Measurements from ENCODE around the gene TBC1D8.

Gene TBC1D8

GRCh38 chr2:101151146-101151858 lies at the start of gene TBC1D8:
Gene TBC1D8 (minus strand): TSS chr2:101151382. CDS start chr2:101151253, 129 bp downstream.
- TF ChIP-seq Cebpa-rat (IDR thresholded peaks at IDR 0.05) = no peak
- Histone ChIP-seq H3K9ac (peak within 1 kb of the TSS; percentile 74), H3K4me3 (peak within 1 kb of the TSS; percentile 74), H3K27ac (peak within 1 kb of the TSS; percentile 42; the same call in 1 of the 2 replicates), H3K36me3 (no peaks in the 10 kb centered on the region), H3K4me1 (peaks cover 33% of the 10 kb centered on the region), H4K20me1 (peaks cover 16% of the 10 kb centered on the region), H3K9me3 (no peaks in the 10 kb centered on the region), H3K4me2 (peak within 1 kb of the TSS; percentile 97), H3K27me3 (peaks cover 36% of the 10 kb centered on the region)

- Histone ChIP-seq H3K27ac (no peak overlapping the region), H3K4me2 (no peak overlapping the region), H3K9ac (no peak overlapping the region), H3K36me3 (no peaks in the 10 kb centered on the region), H3K27me3 (no peaks in the 10 kb centered on the region), H4K20me1 (no peaks in the 10 kb centered on the region), H3K4me3 (no peak overlapping the region), H3K9me3 (no peaks in the 10 kb centered on the region), H3K4me1 (peaks cover 7% of the 10 kb centered on the region)
- TF ChIP-seq Cebpa-rat (IDR thresholded peaks at IDR 0.05) = no peak
Observed at GRCh38 chr2:101200676-101201075, 49.5 kb upstream of the TBC1D8 start.

- Histone ChIP-seq H3K4me2 (no peak overlapping the region), H3K4me3 (no peak overlapping the region), H3K9me3 (no peaks in the 10 kb centered on the region), H4K20me1 (no peaks in the 10 kb centered on the region), H3K9ac (no peak overlapping the region), H3K27me3 (no peaks in the 10 kb centered on the region), H3K4me1 (no peaks in the 10 kb centered on the region), H3K27ac (no peak overlapping the region), H3K36me3 (no peaks in the 10 kb centered on the region)
- TF ChIP-seq Cebpa-rat (IDR thresholded peaks at IDR 0.05) = no peak
Observed at GRCh38 chr2:101199251-101199791, 48.1 kb upstream of the TBC1D8 start.

GRCh38 chr2:101197814-101198213 lies 46.6 kb upstream of the TBC1D8 start:
- H3K9me3 ChIP-seq = no peaks in the 10 kb centered on the region
- no peak overlapping the region for H3K9ac ChIP-seq
- no peaks in the 10 kb centered on the region for H3K36me3 ChIP-seq
- no peaks in the 10 kb centered on the region for H3K4me1 ChIP-seq
- H3K27me3 ChIP-seq = no peaks in the 10 kb centered on the region
- no peak overlapping the region for H3K4me3 ChIP-seq
- no peaks in the 10 kb centered on the region for H4K20me1 ChIP-seq
- H3K27ac ChIP-seq = no peak overlapping the region
- no peak overlapping the region for H3K4me2 ChIP-seq
- TF ChIP-seq Cebpa-rat (IDR thresholded peaks at IDR 0.05) = no peak

- Histone ChIP-seq H3K9me3 (no peaks in the 10 kb centered on the region), H3K36me3 (no peaks in the 10 kb centered on the region), H3K4me3 (no peak overlapping the region), H3K4me2 (no peak overlapping the region), H3K4me1 (peaks cover under 1% of the 10 kb centered on the region; the same call in 1 of the 2 replicates), H4K20me1 (no peaks in the 10 kb centered on the region), H3K9ac (no peak overlapping the region), H3K27me3 (no peaks in the 10 kb centered on the region), H3K27ac (no peak overlapping the region)
- TF ChIP-seq Cebpa-rat (IDR thresholded peaks at IDR 0.05) = no peak
Observed at GRCh38 chr2:101197215-101197745, 46.1 kb upstream of the TBC1D8 start.

GRCh38 chr2:101195871-101196661 lies 44.9 kb upstream of the TBC1D8 start:
- no peak overlapping the region for H3K4me2 ChIP-seq
- peaks cover 13% of the 10 kb centered on the region; the same call in 1 of the 2 replicates for H3K4me1 ChIP-seq
- H3K36me3 ChIP-seq = no peaks in the 10 kb centered on the region
- H3K9ac ChIP-seq = no peak overlapping the region
- no peak overlapping the region for H3K27ac ChIP-seq
- H4K20me1 ChIP-seq = no peaks in the 10 kb centered on the region
- no peaks in the 10 kb centered on the region for H3K27me3 ChIP-seq
- no peak for TF ChIP-seq Cebpa-rat (IDR thresholded peaks at IDR 0.05)
- H3K4me3 ChIP-seq = no peak overlapping the region
- H3K9me3 ChIP-seq = no peaks in the 10 kb centered on the region

GRCh38 chr2:101193033-101193626 lies 41.9 kb upstream of the TBC1D8 start:
- no peak overlapping the region for H3K4me3 ChIP-seq
- H4K20me1 ChIP-seq = no peaks in the 10 kb centered on the region
- no peak for TF ChIP-seq Cebpa-rat (IDR thresholded peaks at IDR 0.05)
- H3K4me2 ChIP-seq = no peak overlapping the region
- H3K9me3 ChIP-seq = peaks cover 13% of the 10 kb centered on the region
- no peaks in the 10 kb centered on the region for H3K27me3 ChIP-seq
- peaks cover 16% of the 10 kb centered on the region; the same call in 1 of the 2 replicates for H3K4me1 ChIP-seq
- no peak overlapping the region for H3K9ac ChIP-seq
- H3K36me3 ChIP-seq = no peaks in the 10 kb centered on the region
- no peak overlapping the region for H3K27ac ChIP-seq

GRCh38 chr2:101190747-101191516 lies 39.8 kb upstream of the TBC1D8 start:
- H3K4me1 ChIP-seq = peaks cover 16% of the 10 kb centered on the region; the same call in 1 of the 2 replicates
- TF ChIP-seq Cebpa-rat (IDR thresholded peaks at IDR 0.05) = no peak
- no peaks in the 10 kb centered on the region for H4K20me1 ChIP-seq
- no peak overlapping the region for H3K9ac ChIP-seq
- H3K4me3 ChIP-seq = no peak overlapping the region
- peaks cover 24% of the 10 kb centered on the region for H3K9me3 ChIP-seq
- H3K27ac ChIP-seq = no peak overlapping the region
- H3K27me3 ChIP-seq = no peaks in the 10 kb centered on the region
- H3K36me3 ChIP-seq = no peaks in the 10 kb centered on the region
- peak overlapping the region; percentile 16; the same call in 1 of the 2 replicates for H3K4me2 ChIP-seq

Measured in BLaER1 (cell line).